Measurements from ENCODE around the gene VWA5B1.
A peak's percentile ranks its signal among the peaks of the same experiment; 100 is the strongest.

VWA5B1 gene

DNA sequence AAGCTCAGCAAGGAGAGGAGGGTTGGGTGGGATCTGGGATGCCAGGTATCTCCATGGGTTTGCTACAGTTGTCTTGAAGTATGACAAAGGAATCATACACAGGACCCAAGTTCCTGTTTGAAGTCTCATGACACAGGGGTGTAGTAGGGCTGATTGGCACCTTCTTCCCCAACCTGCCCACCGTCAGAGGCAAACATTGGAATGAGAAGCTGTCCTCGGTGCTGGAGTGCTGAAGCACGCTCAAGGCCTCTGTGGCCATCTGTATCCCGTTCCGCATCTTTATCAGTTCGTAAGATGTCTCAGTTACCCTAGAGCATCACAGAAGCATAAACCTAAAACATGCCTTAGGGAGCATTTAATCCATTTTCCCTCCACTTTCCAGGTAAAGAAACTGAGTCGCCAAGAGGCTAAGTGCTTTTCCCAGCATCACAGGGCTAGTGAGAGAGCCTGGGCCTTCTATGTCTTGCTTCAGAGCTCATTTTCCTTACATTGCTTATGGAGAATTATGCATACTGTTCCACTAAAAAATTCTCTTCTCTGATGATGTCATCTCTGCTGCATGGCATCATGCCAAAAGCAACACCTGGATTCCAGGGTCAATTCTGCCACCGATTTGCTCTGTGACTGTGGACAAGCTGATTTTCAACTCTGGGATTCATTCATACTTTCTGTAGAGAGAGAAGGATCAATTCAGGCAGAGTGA lies 34.2 kb downstream of the VWA5B1 start:
- DNase-seq = no peak

DNA sequence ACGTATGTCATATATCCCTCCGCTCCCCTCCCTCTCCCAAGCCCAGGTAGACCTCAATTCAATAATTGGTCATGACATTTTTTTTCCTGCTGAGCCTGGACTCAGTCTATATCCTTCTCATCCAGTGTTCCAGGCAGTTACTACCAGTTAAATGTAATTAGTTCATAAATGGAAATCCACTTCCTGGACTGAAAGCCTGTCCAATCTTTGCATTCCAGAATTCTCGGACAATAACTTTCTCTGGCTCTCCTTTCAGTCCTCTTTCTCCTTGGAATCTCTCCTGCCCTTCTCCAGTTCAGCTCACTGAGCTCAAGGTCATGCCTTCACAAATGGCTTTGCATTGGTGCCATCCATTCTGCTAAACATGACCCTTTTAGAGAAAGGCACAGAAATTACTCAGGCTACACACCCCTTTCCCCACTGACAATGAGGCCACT lies 34.8 kb downstream of the VWA5B1 start:
- DNase-seq = no peak

DNA sequence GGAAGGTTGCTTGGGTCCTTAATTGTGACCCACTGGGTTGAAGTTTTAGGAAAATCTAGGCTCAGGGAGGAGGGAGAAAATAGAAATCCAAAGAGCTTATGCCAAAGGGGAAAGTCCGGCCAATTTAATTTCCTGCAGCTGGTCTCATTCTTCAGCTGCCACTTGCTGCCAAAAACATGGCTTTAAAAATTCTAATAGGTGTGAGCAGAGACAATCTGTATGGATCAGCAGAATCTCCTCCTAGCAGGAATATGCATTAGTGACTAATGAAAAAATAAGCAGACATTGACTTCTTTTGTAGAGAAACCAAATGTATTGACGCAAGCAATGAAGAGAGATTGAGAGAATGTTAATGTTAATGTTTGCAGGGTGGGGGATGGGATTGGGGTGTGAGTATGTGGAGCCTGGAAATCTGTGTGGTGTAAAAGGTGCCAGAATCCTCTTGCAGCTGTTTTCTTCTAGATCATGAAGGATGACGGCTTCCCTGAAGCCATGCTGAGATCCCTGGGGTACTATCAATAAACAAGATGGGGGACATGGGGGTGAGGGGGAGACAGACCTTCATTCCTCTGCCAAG lies 35.3 kb downstream of the VWA5B1 start:
- no peak for DNase-seq

DNA sequence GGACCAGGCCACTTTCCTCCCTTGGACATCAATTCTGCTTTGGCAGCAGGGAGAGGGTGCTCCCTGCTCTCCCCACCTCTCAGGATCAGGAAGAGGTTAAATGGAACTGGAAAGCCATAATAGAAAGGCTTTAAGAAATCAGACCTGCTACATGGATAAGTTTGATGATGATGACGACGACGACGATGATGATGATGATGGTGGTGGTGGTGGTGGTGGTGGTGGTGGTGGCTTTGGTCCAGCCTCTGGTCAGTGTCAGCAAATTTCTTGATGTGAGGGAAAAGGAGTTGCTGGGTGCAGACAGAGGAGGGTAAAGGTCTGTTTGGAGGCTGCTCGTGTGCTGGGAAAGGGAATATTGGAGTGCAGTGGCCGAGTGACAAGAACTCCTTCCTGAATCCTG lies 36.8 kb downstream of the VWA5B1 start:
- no peak for DNase-seq

DNA sequence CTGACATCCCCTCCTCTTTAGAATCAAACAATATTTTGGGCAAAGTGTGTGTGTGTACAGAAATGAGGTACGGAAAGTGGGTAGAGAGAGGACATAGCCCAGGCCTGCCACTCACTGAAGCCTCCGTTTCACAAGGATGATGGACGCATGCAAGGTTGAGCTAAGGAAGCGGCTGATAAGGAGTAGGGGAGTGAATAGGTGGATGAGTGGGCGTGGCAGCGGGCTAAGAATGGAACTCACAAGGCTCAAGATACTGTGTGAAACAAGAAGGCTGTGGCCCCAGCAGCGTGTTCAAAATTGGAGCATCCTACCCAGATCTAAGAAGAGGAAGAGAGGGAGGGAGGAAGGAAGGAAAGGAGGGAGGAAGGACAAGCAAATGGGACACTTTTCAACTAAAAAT lies 37.5 kb downstream of the VWA5B1 start:
- no peak for DNase-seq

DNA sequence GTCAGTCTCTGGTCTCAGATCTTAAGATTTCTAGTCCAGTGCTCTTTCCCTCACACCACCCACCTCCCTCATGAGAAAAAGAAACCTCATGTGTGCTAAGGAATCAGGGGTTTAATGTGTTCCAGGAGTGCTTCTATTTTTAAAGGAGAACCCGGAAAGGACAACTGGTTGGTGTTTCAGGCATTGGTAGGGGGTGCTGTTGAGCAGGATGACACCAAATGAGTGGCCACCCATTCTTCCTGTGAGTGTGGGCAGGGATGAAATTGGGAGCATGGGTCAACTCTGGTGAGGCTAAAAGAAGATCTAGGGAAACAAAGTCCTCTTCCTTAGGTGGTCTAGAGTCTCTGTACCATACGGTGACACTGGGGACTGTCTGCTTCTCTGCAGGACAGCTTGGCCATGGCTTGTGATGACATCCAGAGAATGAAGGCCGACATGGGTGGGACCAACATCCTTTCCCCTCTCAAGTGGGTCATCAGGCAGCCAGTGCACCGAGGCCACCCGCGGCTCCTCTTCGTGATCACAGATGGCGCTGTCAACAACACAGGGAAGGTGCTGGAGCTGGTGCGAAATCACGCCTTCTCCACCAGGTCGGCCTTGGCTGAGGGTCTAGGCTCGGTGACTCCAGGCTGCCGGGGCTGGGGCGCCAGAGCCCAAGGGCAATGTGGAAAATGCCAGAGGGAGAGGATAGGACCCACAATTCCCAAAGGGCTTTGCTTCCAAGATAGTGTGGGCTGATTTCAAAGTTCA lies 39.3 kb downstream of the VWA5B1 start:
- DNase-seq = no peak

DNA sequence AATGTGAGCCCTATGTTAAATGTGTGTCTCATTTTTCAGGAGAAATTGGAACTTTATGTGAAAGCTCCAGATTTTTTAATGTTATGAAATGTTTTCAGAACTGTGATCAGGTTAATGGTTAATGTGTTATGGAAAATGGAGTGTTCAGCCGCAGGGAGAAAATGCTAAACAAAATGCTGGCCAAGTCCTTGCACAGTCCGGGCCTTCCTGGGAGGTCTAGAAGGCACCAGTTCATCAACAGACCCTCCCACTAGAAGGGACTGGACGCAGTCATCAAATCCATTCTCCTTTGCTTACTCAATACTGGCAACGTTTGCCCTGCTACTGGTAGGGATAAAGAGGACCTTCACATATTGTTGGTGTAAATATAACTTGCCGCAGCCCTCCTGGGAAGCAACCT lies 43.4 kb downstream of the VWA5B1 start:
- DNase-seq = no peak

DNA sequence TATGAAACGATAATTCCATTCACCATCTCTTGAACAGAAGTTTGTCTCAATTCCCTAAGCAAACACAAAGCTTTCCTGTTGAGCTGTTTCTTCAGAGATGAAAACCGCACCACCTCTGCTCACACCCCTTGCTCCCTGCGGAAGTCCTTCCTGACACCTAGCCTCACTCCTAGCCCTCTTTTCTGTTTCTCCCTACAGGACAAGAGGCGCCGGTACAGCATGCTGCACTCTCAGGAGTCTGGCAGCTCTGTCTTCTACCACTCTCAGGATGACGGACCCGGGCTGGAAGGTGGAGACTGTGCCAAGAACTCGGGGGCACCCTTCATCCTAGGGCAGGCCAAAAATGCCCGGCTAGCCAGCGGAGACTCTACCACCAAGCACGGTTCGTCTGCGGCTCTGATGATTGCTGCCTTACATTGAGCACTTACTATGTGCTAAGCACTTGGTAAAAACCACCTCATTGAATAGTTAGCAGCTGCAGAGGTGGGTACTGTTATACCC lies 45.5 kb downstream of the VWA5B1 start:
- no peak for DNase-seq

DNA sequence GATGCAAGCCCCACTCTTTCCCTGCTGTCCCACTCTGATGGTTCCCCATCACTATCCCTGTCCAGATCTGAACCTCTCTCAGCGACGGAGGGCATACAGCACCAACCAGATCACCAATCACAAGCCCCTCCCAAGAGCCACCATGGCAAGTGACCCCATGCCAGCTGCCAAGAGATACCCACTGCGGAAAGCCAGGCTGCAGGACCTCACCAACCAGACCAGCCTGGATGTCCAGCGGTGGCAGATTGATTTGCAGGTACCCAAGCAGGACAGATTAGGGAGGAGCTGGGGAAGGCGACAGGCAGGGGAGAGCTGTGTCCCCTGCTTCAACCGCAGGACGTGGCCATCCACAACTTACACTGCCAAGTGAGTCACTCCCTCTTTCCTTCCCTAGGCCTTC lies 46.9 kb downstream of the VWA5B1 start:
- DNase-seq = no peak

DNA sequence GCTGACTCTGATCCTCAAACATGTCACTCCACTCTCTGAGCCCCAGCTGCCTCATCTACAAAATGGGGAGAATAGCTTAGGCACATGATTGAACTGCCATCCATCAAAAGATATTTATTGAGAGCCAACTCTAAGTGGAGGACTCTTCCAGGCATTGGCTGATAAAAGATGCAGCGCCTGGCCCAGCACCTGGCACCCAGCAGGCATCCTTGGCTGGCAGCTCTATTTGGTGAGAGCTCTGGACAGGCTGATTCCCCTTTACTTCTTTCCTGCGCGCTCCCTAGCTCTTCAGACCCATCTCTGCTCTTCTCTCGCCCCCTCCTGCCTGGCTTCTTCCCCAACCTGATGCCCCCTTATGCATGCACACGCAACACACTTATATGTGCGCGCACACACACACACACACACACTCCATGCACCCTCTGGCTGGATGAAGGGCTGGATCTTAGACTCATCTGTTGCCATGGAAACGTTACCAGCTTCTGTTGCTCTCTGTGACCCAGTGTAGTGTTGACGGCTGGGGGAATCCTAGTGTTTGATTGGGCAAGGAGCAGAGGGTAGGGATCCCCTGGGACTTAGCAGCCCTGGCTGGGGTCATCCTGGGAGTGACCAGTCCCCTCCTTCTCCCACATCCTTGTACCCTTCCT lies 49.3 kb downstream of the VWA5B1 start:
- no peak for DNase-seq

DNA sequence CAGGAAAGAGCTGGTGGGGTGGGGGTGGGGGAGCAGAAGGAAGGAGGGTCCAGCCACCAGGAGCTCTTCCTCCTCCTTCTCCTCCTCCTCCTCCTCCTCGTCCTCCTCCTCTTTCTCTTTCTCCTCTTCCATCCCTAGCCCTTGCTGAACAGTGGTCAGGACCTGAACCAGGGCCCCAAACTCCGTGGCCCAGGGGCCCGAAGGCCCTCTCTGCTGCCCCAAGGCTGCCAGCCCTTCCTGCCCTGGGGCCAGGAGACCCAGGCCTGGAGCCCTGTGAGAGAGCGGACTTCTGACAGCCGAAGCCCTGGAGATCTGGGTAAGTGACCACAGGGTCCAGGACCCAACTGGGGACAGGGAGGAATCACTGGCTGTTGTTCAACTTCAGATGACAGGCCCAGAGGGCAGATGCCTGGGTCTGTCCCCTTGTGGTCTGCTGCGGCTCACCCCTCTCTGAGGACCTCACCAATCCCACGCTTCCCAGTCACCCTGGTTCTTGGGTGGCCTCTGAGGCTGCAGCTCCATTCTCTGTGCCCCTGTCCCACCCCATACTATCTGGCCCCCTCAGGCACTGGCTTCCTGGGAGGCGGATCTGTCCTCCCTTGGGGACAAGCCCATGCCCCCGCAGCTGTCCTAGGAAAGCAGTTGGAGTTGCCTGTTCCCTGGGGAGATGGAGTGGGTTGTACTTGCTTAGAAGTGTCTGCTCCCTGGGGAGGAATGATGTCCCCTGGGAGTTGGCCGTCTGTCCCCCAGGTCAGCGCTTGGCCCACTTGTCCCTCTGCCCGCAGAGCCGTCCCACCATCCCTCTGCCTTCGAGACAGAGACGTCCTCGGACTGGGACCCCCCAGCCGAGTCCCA lies 51.8 kb downstream of the VWA5B1 start:
- DNase-seq = no peak

DNA sequence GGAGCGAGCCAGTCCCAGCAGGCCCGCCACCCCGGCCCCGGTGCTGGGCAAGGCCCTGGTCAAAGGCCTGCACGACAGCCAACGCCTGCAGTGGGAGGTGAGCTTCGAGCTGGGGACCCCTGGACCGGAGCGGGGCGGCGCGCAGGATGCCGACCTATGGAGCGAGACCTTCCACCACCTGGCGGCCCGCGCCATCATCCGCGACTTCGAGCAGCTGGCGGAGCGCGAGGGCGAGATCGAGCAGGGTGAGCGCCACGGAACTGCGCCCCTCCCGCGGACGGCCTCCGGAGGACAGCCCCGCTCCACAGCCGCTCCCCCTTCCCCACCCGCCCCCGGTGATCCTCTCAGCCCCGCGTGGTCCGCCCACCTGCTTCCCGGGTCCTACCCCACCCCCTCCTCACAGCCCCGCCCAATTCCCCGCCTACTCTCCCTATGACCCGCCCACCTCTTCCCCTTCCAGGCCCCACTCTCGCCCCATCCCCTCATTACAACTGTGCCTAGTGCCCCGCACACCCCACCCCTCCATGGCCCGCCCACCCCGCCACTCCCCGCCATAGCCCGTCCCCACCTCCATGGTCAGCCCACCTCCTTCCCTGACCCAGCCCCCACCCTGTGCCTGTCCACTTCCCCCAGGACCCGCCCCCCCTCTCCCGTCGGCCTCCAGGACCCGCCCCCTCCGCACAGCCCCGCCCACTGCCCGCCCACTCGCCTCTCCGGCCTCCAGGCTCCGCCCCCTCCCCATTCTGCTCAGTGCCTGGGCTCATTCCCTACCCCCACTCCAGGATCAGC lies 52.7 kb downstream of the VWA5B1 start:
- DNase-seq = peak; percentile 30

DNA sequence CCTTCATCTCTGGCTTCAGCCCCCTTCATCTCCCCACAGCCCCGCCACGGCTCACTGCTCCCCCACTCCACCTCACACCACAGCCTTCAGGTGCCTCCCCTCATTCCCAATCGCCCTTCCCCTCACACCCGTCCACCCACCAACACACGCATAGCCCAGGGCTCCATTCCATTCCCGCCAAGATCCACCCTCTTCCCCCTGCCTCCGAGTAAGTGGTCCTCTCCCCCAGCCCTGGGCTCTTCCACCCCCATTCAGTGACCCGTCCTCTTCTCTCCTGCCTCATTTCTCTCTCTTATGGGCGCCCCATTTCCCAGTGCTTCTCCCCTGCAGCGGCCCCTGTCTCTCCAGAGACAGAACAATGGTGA lies 53.2 kb downstream of the VWA5B1 start:
- DNase-seq = no peak

DNA sequence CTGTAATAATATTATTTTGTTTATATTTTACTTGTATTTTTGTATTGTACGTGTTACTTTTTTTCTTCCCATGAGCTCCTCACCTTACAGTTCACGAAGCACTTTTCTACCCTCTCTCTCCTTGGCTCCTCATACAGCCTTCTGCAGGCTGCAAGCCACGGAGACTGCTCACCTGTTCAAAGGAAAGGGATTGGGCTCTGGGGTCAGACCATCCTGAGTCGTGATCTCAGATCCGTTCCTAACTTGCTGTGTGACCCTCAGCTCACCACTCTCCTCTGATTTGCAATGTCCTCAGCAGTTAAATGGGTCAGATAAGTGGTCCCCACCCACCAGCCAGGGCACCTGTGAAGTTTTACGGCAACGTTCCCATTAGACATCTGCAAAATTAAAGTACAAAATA lies 54.1 kb downstream of the VWA5B1 start:
- no peak for DNase-seq

DNA sequence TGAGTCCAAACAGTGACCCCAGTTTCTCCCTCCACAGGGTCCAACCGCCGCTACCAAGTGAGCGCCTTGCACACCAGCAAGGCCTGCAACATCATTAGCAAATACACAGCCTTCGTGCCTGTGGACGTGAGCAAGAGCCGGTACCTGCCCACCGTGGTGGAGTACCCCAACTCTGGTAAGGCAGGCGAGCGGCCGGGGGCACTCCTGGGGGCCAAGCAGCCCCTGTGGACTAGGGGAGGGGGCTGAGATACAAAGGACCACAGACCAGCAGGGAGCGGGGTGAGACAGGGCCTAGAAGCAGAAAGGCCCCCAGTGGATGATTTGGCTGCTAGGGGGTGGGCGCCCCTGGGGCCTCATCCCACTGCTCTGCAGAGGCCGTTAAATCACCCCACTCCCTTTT lies 54.7 kb downstream of the VWA5B1 start:
- DNase-seq = no peak

DNA sequence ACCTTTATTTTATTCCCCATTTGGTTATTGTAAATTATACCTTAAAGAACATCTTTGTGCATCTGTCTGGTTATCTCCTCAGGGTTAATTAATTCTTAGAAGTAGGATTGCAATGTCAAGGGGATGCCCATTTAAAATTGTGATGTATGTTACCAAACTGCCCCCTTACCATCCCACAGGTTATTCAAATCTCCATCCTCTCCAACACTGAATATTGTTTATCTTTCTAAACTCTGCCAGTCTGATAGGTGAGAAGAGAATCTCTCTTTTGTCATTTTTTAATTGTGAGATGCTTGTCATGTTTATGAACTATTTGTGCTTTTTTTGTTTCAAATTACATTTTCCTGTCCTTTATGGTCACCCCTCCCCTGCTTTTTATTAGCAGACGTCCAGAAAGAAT lies 55.8 kb downstream of the VWA5B1 start:
- no peak for DNase-seq

DNA sequence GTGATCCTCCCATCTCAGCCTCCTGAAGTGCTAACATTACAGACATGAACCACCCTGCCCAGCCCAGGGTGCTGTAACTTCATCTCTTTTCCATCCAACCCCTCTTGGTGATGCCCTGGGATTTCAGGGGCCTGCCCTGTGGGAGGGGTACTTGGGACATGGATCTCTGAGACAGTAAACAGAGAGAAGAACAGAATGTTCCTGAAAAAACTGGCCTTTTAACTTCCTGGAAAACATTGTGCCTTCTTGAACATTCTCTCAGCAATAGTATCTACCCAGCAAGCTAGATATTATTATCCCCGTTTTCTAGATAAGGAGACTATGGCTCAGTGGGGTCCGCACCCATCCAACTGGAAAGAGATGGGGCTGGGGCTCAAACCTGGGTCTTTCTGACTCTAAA lies 57.0 kb downstream of the VWA5B1 start:
- no peak for DNase-seq

DNA sequence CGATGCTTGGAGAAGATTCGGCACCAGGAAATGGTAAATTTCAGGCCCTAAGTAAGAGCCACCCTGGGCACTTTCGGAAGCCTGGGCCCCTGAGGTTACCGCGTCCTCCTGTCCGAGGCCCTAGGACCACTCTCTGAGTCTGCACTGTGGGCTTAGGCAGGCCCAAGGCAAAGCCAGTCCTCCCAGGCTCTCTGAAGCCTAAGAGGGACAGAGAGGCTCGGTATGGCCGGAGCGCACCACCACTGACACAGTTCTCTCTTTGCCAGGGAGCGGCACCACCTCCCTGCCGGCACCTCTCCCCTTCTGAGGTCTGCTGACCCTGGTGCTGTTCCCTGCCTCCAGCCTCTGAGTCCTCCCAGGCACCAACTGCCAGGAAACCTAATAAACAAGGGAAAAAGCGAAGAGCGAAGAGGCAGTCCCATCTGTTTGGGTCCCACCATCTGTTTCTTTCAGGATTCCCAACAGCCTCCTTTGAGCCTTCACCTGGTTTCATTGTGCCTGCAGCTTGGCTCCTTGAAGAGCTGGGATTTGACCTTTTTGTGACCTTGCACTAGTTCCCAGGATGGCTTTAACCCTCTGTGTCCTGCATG lies 57.7 kb downstream of the VWA5B1 start:
- no peak for DNase-seq

DNA sequence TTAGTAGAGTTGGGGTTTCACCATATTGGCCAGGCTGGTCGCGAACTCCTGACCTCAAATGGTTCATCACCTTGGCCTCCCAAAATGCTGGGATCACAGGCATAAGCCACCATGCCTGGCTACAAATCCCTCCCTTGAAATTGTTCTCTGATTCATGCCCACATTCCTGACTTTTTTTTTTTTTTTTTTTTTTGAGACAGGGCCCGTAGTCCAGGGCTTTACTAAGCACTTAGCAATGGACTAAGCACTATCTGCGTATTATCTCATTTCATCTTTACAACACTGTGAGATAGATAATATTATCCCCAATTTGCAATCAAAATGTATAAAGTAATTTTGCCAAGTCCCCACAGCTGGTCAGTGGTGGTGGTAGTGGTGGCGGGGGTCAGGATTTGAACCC lies 58.9 kb downstream of the VWA5B1 start:
- DNase-seq = no peak

DNA sequence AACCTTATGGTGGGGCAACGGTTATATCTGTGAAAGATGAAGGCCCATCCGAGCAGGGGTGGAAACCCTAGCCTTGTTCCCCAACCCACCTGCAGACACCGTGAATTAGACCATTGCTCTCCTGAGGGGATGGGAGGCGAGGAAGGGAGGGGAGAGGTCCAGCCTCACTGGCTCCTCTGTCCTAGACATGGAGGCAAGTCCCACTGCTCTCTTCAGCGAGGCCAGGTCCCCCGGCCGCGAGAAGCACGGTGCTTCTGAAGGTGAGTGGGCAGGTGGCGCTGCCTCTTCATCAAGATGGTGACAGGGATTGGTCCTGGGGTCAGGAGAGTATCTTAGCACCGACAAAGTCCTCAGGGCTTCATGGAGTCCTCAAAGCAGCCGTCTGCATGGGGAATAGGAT lies 59.3 kb downstream of the VWA5B1 start:
- DNase-seq = no peak

DNA sequence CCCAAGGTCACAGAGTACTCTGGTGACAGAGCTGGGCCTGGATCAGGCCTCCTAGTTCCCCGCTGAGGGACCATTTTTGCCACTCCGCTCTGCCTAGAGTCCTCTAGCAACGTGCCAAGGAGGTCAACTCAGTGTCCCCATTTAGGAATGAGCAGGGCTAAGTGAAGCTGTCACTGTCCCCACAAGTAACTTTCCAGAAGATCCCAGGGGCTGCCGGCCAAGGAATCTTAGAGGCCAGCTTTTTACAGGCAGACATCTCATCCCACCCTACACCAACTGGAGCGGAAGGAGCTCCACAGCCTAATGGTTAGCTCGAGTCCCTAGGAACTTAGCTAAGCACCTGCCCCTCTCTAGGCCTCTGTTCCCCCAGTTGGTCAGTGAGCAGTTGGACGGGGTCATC lies 59.7 kb downstream of the VWA5B1 start:
- no peak for DNase-seq

All from CD4-positive, alpha-beta T cell treated with Interleukin-15 for 1 hour (primary cell).